GM19468 (cell line): ENCODE results near the gene SHKBP1.

Experiments used
- ATAC-seq: cut with Tn5 transposase; IDR thresholded peaks from one replicate; pipeline ENCODE4 v1.9.1; 2021; ENCODE audit warnings: mild to moderate bottlenecking, moderate library complexity, moderate number of reproducible peaks; ENCODE audit not compliant: unreplicated experiment; ENCODE audit errors: extremely low read depth

Gene SHKBP1

GRCh38 chr19:40627486-40628279 lies 51.0 kb downstream of the SHKBP1 start:
- no peak for ATAC-seq

DNA sequence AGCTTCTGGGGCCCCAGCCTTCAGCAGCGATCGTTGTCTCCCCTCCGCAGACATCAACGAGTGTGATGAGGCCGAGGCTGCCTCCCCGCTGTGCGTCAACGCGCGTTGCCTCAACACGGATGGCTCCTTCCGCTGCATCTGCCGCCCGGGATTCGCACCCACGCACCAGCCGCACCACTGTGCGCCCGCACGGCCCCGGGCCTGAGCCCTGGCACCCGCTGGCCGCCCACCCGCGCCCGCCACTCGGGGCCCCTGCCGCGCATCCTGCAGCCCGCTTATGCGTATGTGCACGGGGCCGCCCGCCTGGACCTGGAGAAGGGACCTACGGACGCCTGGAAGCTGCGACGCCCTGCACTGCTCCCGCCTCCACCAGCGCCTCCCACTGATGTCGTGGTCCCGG lies 52.7 kb downstream of the SHKBP1 start:
- ATAC-seq = no peak

DNA sequence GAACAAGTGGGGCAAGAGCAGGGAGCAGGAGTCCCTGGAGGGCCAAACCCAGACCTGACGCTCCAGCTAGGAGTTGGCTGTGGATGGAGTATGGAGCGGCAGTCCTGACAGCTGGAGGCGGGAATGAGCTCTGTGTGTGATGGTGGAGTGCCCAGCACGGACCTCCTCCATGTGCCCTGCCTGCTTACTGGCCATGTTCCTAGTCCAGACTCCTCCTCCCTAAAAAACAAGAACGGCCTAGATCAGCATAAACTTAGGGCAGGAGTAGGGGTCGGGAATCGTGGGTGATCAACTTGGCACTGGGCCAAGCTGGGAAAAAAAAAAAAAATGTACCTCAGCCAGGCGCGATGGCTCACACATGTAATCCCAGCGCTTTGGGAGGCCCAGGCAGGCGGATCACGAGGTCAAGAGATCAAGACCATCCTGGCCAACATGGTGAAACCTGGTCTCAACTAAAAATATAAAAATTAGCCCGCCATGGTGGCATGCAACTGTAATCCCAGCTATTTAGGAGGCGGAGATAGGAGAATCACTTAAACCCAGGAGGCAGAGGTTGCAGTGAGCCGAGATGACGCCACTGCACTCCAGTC lies 54.0 kb downstream of the SHKBP1 start:
- no peak for ATAC-seq

GRCh38 chr19:40632311-40633036 lies 55.8 kb downstream of the SHKBP1 start:
- no peak for ATAC-seq

- no peak for ATAC-seq
These were observed 56.5 kb downstream of the SHKBP1 start for GRCh38 chr19:40633207-40633606.

DNA sequence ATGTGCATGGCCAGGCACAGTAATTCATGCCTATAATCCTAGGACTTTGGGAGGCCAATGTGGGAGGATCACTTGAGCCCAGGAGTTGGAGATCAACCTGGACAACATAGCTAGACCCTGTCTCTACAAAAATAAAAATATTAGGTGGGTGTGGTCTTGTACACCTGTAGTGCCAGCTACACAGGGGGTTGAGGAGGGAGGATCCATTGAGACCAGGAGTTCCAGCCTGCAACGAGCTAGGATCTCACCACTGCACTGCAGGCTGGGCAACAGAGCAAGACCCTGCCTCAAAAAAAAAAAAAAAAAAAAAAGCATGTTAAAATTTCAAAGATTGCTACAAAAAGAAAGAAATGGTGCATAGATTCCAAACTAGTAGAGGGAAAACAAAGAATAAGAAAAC lies 61.7 kb downstream of the SHKBP1 start:
- ATAC-seq = no peak

DNA sequence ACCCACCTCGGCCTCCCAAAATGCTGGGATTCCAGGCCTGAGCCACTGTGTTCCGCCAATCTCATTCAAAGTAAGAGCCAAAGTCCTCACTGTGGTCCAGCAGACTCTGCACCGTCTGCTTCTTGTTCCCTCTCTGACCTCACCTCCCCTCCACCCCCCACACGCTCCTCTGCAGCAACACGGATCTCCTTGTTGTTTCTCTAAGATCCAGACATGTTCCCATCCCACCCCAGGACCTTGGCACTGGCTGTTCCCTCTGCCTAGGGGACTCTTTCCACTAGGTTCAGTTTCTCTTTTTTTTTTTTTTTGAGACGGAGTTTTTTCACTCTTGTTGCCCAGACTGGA lies 62.9 kb downstream of the SHKBP1 start:
- ATAC-seq = no peak

- no peak for ATAC-seq
These were observed 64.1 kb downstream of the SHKBP1 start for GRCh38 chr19:40640744-40641143.
